ENCODE measurements around the gene GLCE. TPM values are rescaled to one million over a fixed set of nuclear protein-coding genes. Genes with fewer than 3 reads are reported as not detected.

Gene GLCE
- total and polyA plus RNA-seq, 10 of the 15 experiments (the other 5 are each of a cell fraction or from before 2014, with no cell fraction given) = 2.1 to 11.9 (median 2.9) TPM

DNA sequence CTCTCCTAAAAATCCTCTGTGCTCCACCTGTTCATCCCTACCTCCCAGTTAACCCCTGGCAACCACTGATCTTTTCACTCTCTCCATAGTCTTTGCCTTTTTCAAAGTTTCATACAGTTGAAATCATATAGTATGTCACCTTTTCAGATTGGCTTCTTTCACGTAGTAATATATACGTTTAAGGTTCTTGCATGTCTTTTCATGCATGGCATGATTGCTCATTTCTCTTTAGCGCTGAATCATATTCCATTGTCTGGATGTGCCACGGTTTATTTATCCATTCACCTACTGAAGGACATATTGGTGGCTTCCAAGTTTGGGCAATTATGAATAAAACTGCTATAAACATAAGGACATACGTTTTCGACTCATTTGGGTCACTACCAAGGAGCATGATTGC, 28.7 kb downstream of the GLCE start:
- SMC1A ChIA-PET (ENCODE audit: uncharacterized antibody, unreplicated experiment) = no interaction called here
- FAIRE-seq (no peak), DNase-seq (ENCODE audit: low read depth, low spot score) (no peak), ATAC-seq (no peak)
- in situ Hi-C loops (cut with MboI) = no loop called here
- Histone ChIP-seq H3K4me1 (ENCODE audit: control insufficient read depth, insufficient read depth, low read length) (no peaks in the 10 kb centered on the region; the same call in 1 of the 2 replicates), H3K27ac (ENCODE audit: control insufficient read depth, insufficient read depth) (no peak overlapping the region), H3K36me3 (ENCODE audit: control insufficient read depth in 2 of 2, insufficient read depth in 2 of 2, low read length in 1 of 2) (no peaks in the 10 kb centered on the region), H3K79me2 (ENCODE audit: control insufficient read depth, insufficient read depth, low read length) (no peaks in the 10 kb centered on the region), H3K27me3 (replicated peaks in 1 of 2; ENCODE audit: control insufficient read depth in 2 of 2, insufficient read depth in 2 of 2, low read length in 1 of 2) (no peaks in the 10 kb centered on the region), H3K9ac (ENCODE audit: control insufficient read depth, insufficient read depth, low read length) (no peak overlapping the region), H4K20me1 (ENCODE audit: control insufficient read depth, insufficient read depth) (no peaks in the 10 kb centered on the region), H3K9me3 (replicated peaks; ENCODE audit: control insufficient read depth, insufficient read depth, low read length) (no peaks in the 10 kb centered on the region), H2AFZ (ENCODE audit: control insufficient read depth, low read depth, low read length) (no peak overlapping the region), H3K4me3 (no peak overlapping the region), H3K4me2 (ENCODE audit: control insufficient read depth, insufficient read depth) (no peak overlapping the region)
- RAD21 ChIA-PET (ENCODE audit: unreplicated experiment) = no interaction called here
- no TSS peak for BruUV-seq (replicated peaks)
- POLR2A ChIA-PET = no interaction called here
- intact Hi-C loops (cut with micrococcal nuclease; ENCODE audit: unreplicated experiment) = no loop called here
- CTCF ChIA-PET = no interaction called here
- 63% methylated on average over 6 of the region's 6 CpGs for WGBS (ENCODE audit: insufficient coverage, insufficient replicate concordance, low lambda C conversion rate, missing lambda C conversion rate)
- TF ChIP-seq CBX5 (IDR thresholded peaks at IDR 0.05; ENCODE audit: low read depth) (no peak), NRF1 (conservative IDR thresholded peaks at IDR 0.05; ENCODE audit: low read depth, low read length) (no peak), MYC (IDR thresholded peaks at IDR 0.05; ENCODE audit: insufficient read depth, insufficient read length, insufficient replicate concordance, low read length, severe bottlenecking) (no peak), PRDM15 (CRISPR knock-in tag; IDR thresholded peaks at IDR 0.05) (no peak), CREB1 (IDR thresholded peaks at IDR 0.05; ENCODE audit: low read depth) (no peak), EP300 (IDR thresholded peaks at IDR 0.05; ENCODE audit: borderline replicate concordance in 1 of 2, control insufficient read depth in 1 of 2, low read depth in 2 of 2, low read length in 2 of 2) (no peak), PBX3 (IDR thresholded peaks at IDR 0.05; ENCODE audit: insufficient replicate concordance, low read depth, low read length) (no peak), FOXK2 (IDR thresholded peaks at IDR 0.05) (no peak), TCF12 (IDR thresholded peaks at IDR 0.05; ENCODE audit: low read depth, low read length) (no peak), SREBF1 (IDR thresholded peaks at IDR 0.05; ENCODE audit: low read length) (no peak), MAX (IDR thresholded peaks at IDR 0.05; ENCODE audit: low read depth, low read length) (no peak), USF1 (IDR thresholded peaks at IDR 0.05; ENCODE audit: borderline replicate concordance, extremely low read length, insufficient read depth, low read depth, low read length) (no peak), PAX8 (IDR thresholded peaks at IDR 0.05) (no peak), TBL1XR1 (IDR thresholded peaks at IDR 0.05; ENCODE audit: low read depth, low read length) (no peak)
- TF ChIP-seq, protein P1, sequence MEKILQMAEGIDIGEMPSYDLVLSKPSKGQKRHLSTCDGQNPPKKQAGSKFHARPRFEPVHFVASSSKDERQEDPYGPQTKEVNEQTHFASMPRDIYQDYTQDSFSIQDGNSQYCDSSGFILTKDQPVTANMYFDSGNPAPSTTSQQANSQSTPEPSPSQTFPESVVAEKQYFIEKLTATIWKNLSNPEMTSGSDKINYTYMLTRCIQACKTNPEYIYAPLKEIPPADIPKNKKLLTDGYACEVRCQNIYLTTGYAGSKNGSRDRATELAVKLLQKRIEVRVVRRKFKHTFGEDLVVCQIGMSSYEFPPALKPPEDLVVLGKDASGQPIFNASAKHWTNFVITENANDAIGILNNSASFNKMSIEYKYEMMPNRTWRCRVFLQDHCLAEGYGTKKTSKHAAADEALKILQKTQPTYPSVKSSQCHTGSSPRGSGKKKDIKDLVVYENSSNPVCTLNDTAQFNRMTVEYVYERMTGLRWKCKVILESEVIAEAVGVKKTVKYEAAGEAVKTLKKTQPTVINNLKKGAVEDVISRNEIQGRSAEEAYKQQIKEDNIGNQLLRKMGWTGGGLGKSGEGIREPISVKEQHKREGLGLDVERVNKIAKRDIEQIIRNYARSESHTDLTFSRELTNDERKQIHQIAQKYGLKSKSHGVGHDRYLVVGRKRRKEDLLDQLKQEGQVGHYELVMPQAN (conservative IDR thresholded peaks at IDR 0.05) = no peak

All from GM12878 (cell line).